AG09309 (cell line): ENCODE measurements around the gene COQ2.

Experiments
- DNase-seq: peaks from one replicate; pipeline ENCODE4 v3.0.0-alpha.2; 2010; ENCODE audit warnings: low read depth
- H3K4me3 ChIP-seq: 2 replicates; pipeline ENCODE4 v1.5.1; 2011; ENCODE audit warnings: mild to moderate bottlenecking, low read depth, low read length, moderate library complexity; ENCODE audit not compliant: control insufficient read depth
- CTCF ChIP-seq: IDR thresholded peaks from 2 replicates; pipeline ENCODE4 v1.5.1; 2011; ENCODE audit warnings: mild to moderate bottlenecking, low read depth, low read length, inconsistent platforms; ENCODE audit not compliant: insufficient read depth, control insufficient read depth; ENCODE audit errors: missing control alignments

The COQ2 gene

GRCh38 chr4:83214079-83214478 lies 70.5 kb downstream of the COQ2 start:
- H3K4me3 ChIP-seq: no peak overlapping the region
- no peak for DNase-seq

More at GRCh38 chr4:83214079-83214478, 70.5 kb downstream of the COQ2 start:
- TF ChIP-seq CTCF: no peak
